T-helper 1 cell treated with Interleukin-12 subunit alpha and Interleukin-12 subunit beta and Interleukin-4 antibody, amounts not matched to agents 30 μg/mL and 1 μg/mL, for 36 hours (primary cell): ENCODE results near the gene CCDC152.
"Not testable (repeated sequence)": the region's sequence is repeated elsewhere in the genome, so short reads cannot be mapped to it uniquely, and the experiment has no call there.

Source experiments
- H3K27ac Mint-ChIP-seq: one replicate; pipeline ENCODE4 v1.8.0; 2021; ENCODE audit warnings: mild to moderate bottlenecking, mixed read lengths
- H3K27me3 Mint-ChIP-seq: one replicate; pipeline ENCODE4 v1.8.0; 2021; ENCODE audit warnings: low read depth, mixed read lengths
- H3K36me3 Mint-ChIP-seq: one replicate; pipeline ENCODE4 v1.8.0; 2021; ENCODE audit warnings: low read depth, mixed read lengths
- H3K4me1 Mint-ChIP-seq: one replicate; pipeline ENCODE4 v1.8.0; 2021; ENCODE audit warnings: low read depth, mixed read lengths
- H3K4me3 Mint-ChIP-seq: one replicate; pipeline ENCODE4 v1.8.0; 2021; ENCODE audit warnings: mild to moderate bottlenecking, moderate library complexity, mixed read lengths
- H3K9me3 Mint-ChIP-seq: one replicate; pipeline ENCODE4 v1.8.0; 2021; ENCODE audit warnings: mixed read lengths

The CCDC152 gene, protein sequence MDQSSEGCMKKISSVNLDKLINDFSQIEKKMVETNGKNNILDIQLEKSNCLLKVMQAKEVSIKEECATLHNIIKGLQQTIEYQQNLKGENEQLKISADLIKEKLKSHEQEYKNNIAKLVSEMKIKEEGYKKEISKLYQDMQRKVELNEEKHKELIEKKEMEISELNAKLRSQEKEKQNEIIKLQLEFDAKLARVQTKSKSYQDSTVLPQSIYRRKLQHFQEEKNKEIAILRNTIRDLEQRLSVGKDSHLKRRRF

DNA sequence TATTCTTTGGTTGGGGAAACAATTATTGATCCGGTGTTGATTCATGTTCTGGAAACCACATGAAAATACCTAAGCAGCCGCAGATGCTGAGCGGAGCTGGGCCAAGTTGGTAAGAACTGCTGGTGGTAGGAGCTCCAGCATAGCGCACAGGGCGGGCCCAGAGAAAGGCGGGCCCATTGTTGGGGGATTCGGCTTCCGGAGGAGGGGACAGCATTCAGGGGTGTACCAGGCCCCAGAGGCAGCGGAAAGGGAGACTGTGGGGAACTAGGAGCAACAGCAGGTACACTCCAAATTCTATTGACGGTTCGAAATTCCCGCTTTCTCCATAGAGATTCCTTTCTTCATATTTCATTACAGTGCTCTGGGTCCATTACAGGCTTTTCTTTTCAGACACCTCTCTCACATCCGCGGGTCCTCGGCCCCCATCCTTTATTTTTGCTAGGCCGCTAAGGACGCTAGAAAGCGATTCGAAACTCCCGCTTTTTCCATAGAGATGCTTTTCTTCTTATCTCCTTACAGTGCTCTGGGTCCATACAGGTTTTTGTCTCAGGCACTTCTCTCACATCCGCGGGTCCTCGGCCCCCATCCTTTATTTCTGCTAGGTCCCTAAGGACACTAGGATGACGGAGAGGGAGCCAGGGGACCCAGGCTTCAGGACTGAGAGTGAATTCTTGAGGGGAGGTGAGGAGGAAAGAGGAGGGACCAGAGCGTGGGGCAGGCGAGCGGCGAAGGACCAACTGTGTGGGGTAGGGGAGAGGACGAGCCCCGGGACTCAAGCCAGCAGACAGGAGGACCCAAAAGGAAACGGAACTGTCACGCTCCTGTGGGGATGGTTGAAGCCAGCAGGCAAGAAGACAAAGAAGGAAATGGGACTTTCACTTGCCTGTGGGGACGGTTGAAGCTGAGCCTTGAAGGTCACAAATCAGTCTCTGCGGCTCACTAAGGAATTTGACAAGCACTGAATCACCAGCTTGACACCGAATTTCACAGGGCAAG lies at the start of gene CCDC152:
Gene CCDC152 (plus strand): TSS at position 213 of the 996 bp plus-strand sequence. CDS start 2,304 bp downstream, outside the sequence.
- H3K27ac Mint-ChIP-seq = peak within 1 kb of the TSS; percentile 39
- no peaks in the 10 kb centered on the region for H3K36me3 Mint-ChIP-seq
- peaks cover 10% of the 10 kb centered on the region for H3K4me1 Mint-ChIP-seq
- H3K4me3 Mint-ChIP-seq = peak within 1 kb of the TSS; percentile 82
- peaks cover 19% of the 10 kb centered on the region for H3K27me3 Mint-ChIP-seq
- H3K9me3 Mint-ChIP-seq = no peaks in the 10 kb centered on the region

GRCh38 chr5:42715785-42716184 lies 40.8 kb upstream of the CCDC152 start:
- peaks cover 47% of the 10 kb centered on the region for H3K27me3 Mint-ChIP-seq
- H3K4me1 Mint-ChIP-seq = peaks cover 19% of the 10 kb centered on the region

GRCh38 chr5:42718591-42718990 lies 38.0 kb upstream of the CCDC152 start:
- H3K9me3 Mint-ChIP-seq = no peaks in the 10 kb centered on the region
- H3K27ac Mint-ChIP-seq = no peak overlapping the region
- peak overlapping the region; percentile 25 for H3K4me3 Mint-ChIP-seq
- H3K36me3 Mint-ChIP-seq = no peaks in the 10 kb centered on the region
- peaks cover 48% of the 10 kb centered on the region for H3K27me3 Mint-ChIP-seq
- H3K4me1 Mint-ChIP-seq = peaks cover 20% of the 10 kb centered on the region

More at GRCh38 chr5:42715785-42716184, 40.8 kb upstream of the CCDC152 start:
- Mint-ChIP-seq H3K4me3 (no peak overlapping the region), H3K27ac (no peak overlapping the region), H3K36me3 (no peaks in the 10 kb centered on the region), H3K9me3 (no peaks in the 10 kb centered on the region)

GRCh38 chr5:42719034-42719433 lies 37.6 kb upstream of the CCDC152 start:
- no peak overlapping the region for H3K27ac Mint-ChIP-seq

DNA sequence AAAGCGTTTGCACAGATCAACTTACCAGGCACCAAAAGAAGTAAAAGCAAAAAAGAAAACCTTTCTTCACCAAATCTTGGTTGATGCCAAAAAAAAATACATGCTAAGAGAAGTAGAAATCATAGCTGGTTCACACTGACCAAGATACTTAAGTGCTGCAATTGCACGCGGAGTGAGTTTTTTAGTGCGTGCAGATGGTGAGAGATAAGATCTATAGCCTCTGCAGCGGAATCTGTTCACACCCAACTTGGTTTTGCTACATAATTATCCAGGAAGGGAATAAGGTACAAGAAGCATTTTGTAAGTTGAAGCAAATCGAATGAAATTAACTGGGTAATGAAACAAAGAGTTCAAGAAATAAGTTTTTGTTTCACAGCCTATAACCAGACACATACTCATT lies 36.4 kb upstream of the CCDC152 start:
- Mint-ChIP-seq H3K36me3 (no peaks in the 10 kb centered on the region), H3K9me3 (no peaks in the 10 kb centered on the region), H3K4me3 (peak overlapping the region; percentile 14), H3K27ac (no peak overlapping the region), H3K4me1 (peaks cover 20% of the 10 kb centered on the region), H3K27me3 (peaks cover 50% of the 10 kb centered on the region)

More at GRCh38 chr5:42719034-42719433, 37.6 kb upstream of the CCDC152 start:
- Mint-ChIP-seq H3K9me3 (no peaks in the 10 kb centered on the region), H3K36me3 (no peaks in the 10 kb centered on the region), H3K27me3 (peaks cover 48% of the 10 kb centered on the region), H3K4me1 (peaks cover 20% of the 10 kb centered on the region), H3K4me3 (peak overlapping the region; percentile 25)

DNA sequence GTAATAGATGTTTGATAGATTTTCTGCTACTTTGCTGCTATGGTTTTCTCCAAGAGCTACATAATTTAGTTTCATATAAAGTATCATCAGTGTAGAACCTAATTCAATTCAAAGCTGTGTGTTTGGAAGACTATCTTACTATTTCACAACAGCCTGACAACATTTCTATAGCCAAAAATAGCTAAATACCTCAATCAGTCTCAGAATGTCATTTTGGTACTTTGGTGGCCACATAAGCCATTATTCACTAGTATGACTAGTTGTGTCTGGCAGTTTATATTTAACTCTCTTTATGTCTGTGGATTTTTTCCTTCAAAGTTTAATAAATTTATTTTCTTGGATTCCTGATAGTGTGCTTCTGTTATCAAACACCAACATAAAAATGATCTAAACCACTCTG lies 35.1 kb upstream of the CCDC152 start:
- peaks cover 20% of the 10 kb centered on the region for H3K4me1 Mint-ChIP-seq
- H3K4me3 Mint-ChIP-seq = no peak overlapping the region
- no peaks in the 10 kb centered on the region for H3K9me3 Mint-ChIP-seq
- H3K27me3 Mint-ChIP-seq = peaks cover 53% of the 10 kb centered on the region
- no peak overlapping the region for H3K27ac Mint-ChIP-seq
- H3K36me3 Mint-ChIP-seq = no peaks in the 10 kb centered on the region

DNA sequence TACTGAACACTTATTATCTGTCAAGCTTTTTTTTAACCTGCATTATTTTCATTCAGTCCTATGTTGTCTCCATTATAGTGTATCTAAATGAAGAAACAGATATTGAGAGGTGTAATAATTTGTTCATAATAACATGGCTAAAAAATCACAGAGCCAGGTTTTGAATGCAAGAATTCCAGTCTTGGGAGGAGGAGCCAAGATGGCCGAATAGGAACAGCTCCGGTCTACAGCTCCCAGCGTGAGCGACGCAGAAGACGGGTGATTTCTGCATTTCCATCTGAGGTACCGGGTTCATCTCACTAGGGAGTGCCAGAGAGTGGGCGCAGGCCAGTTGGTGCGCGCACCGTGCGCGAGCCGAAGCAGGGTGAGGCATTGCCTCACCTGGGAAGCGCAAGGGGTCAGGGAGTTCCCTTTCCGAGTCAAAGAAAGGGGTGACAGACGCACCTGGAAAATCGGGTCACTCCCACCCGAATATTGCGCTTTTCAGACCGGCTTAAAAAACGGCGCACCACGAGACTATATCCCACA lies 22.0 kb upstream of the CCDC152 start:
- H3K4me3 Mint-ChIP-seq, H3K27me3 Mint-ChIP-seq, H3K4me1 Mint-ChIP-seq, H3K9me3 Mint-ChIP-seq, H3K27ac Mint-ChIP-seq, H3K36me3 Mint-ChIP-seq: not testable (repeated sequence)

DNA sequence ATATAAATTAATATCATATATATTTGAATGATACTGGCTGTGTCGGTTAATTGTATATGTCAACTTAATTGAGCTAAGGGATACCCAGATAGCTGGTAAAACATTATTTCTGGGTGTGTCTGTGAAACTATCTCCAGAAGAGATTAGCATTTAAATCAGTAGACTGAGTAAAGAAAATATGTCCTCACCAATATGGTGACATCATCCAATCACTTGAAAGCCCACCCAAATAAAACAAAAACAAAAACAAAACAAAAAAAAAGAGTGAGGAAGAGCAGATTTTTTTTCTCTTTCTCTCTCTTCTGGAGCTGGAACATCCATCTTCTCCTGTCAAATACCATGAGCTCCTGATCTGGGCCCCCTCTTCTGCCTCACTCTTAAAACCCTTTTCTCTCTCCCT lies 15.7 kb upstream of the CCDC152 start:
- H3K9me3 Mint-ChIP-seq = peaks cover 3% of the 10 kb centered on the region
- peaks cover 3% of the 10 kb centered on the region for H3K36me3 Mint-ChIP-seq
- H3K27me3 Mint-ChIP-seq = no peaks in the 10 kb centered on the region
- H3K4me3 Mint-ChIP-seq = no peak overlapping the region
- no peaks in the 10 kb centered on the region for H3K4me1 Mint-ChIP-seq
- no peak overlapping the region for H3K27ac Mint-ChIP-seq

DNA sequence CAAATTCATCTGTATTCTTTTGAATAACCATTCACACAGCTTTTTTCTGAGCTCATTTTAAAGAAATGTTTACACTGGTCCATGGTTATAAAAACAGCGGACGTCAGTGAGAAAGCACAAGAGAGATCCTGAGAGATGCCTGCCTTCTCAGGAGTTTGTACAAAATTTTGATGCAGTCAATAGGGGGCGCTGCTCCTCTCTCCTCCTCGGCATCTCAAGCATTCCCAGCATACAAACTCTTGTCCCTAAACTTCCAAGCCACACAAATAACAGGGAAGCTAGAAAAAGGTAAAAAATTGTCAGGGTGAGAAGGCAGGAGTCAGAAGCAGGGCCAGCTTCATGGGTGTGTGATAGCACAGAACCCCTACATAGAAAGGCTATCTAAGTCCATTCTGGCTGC lies 11.2 kb upstream of the CCDC152 start:
- H3K27me3 Mint-ChIP-seq = no peaks in the 10 kb centered on the region
- H3K9me3 Mint-ChIP-seq = peaks cover 3% of the 10 kb centered on the region
- H3K4me1 Mint-ChIP-seq = peaks cover 2% of the 10 kb centered on the region
- H3K36me3 Mint-ChIP-seq = peaks cover 3% of the 10 kb centered on the region
- no peak overlapping the region for H3K27ac Mint-ChIP-seq
- no peak overlapping the region for H3K4me3 Mint-ChIP-seq

- no peaks in the 10 kb centered on the region for H3K27me3 Mint-ChIP-seq
- H3K36me3 Mint-ChIP-seq = peaks cover 3% of the 10 kb centered on the region
- no peak overlapping the region for H3K4me3 Mint-ChIP-seq
- peaks cover 3% of the 10 kb centered on the region for H3K9me3 Mint-ChIP-seq
- no peak overlapping the region for H3K27ac Mint-ChIP-seq
- peaks cover 2% of the 10 kb centered on the region for H3K4me1 Mint-ChIP-seq
Measured at GRCh38 chr5:42745856-42746255, 10.8 kb upstream of the CCDC152 start.

GRCh38 chr5:42749020-42749419 lies 7.6 kb upstream of the CCDC152 start:
- H3K36me3 Mint-ChIP-seq = no peaks in the 10 kb centered on the region
- H3K9me3 Mint-ChIP-seq = no peaks in the 10 kb centered on the region
- peaks cover 2% of the 10 kb centered on the region for H3K4me1 Mint-ChIP-seq
- H3K27ac Mint-ChIP-seq = no peak overlapping the region
- no peaks in the 10 kb centered on the region for H3K27me3 Mint-ChIP-seq
- no peak overlapping the region for H3K4me3 Mint-ChIP-seq

- no peaks in the 10 kb centered on the region for H3K36me3 Mint-ChIP-seq
- peaks cover 4% of the 10 kb centered on the region for H3K27me3 Mint-ChIP-seq
- H3K27ac Mint-ChIP-seq = no peak overlapping the region
- peaks cover 2% of the 10 kb centered on the region for H3K4me1 Mint-ChIP-seq
- no peak overlapping the region for H3K4me3 Mint-ChIP-seq
- H3K9me3 Mint-ChIP-seq = no peaks in the 10 kb centered on the region
Measured at GRCh38 chr5:42750507-42750906, 6.1 kb upstream of the CCDC152 start.

DNA sequence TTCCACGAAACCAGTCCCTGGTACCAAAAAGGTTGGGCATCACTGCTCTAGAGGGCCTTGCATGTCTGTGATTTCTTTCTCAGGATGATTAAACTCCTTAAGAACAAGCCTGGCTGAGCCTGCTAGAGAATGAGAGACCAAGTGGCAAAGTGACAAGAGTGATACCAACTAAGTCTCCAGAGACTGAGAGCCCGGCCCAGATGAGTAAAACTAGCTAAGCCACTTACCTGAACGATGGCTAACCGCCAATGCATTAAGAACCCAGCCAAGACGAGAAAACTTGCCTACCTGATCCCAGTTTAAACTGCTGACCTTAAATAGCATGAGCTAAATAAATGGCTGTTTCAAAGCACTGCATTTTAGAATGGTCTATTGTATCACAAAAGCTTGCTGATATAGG lies 5.6 kb upstream of the CCDC152 start:
- H3K36me3 Mint-ChIP-seq = no peaks in the 10 kb centered on the region
- peaks cover 2% of the 10 kb centered on the region for H3K4me1 Mint-ChIP-seq

GRCh38 chr5:42753099-42753498 lies 3.5 kb upstream of the CCDC152 start:
- H3K9me3 Mint-ChIP-seq = no peaks in the 10 kb centered on the region
- H3K27ac Mint-ChIP-seq = no peak overlapping the region
- no peaks in the 10 kb centered on the region for H3K36me3 Mint-ChIP-seq
- no peak overlapping the region for H3K4me3 Mint-ChIP-seq
- H3K4me1 Mint-ChIP-seq = peaks cover 13% of the 10 kb centered on the region
- peaks cover 19% of the 10 kb centered on the region for H3K27me3 Mint-ChIP-seq

More for the DNA sequence above, 5.6 kb upstream of the CCDC152 start:
- Mint-ChIP-seq H3K27me3 (peaks cover 7% of the 10 kb centered on the region), H3K9me3 (no peaks in the 10 kb centered on the region), H3K27ac (no peak overlapping the region), H3K4me3 (no peak overlapping the region)
